HL-60 (cell line): ENCODE results near the gene GZMM.

Source experiments
- CTCF ChIP-seq: IDR thresholded peaks from one replicate; pipeline ENCODE4 v1.5.1; 2011; ENCODE audit warnings: low read length, control low read depth, inconsistent platforms; ENCODE audit not compliant: insufficient read depth
- GABPA ChIP-seq: IDR thresholded peaks from 2 replicates; pipeline ENCODE4 v1.6.1; 2012; ENCODE audit warnings: low read depth
- POLR2AphosphoS5 ChIP-seq: IDR thresholded peaks from 2 replicates; pipeline ENCODE4 v1.6.1; 2012; ENCODE audit warnings: low read depth

DNA sequence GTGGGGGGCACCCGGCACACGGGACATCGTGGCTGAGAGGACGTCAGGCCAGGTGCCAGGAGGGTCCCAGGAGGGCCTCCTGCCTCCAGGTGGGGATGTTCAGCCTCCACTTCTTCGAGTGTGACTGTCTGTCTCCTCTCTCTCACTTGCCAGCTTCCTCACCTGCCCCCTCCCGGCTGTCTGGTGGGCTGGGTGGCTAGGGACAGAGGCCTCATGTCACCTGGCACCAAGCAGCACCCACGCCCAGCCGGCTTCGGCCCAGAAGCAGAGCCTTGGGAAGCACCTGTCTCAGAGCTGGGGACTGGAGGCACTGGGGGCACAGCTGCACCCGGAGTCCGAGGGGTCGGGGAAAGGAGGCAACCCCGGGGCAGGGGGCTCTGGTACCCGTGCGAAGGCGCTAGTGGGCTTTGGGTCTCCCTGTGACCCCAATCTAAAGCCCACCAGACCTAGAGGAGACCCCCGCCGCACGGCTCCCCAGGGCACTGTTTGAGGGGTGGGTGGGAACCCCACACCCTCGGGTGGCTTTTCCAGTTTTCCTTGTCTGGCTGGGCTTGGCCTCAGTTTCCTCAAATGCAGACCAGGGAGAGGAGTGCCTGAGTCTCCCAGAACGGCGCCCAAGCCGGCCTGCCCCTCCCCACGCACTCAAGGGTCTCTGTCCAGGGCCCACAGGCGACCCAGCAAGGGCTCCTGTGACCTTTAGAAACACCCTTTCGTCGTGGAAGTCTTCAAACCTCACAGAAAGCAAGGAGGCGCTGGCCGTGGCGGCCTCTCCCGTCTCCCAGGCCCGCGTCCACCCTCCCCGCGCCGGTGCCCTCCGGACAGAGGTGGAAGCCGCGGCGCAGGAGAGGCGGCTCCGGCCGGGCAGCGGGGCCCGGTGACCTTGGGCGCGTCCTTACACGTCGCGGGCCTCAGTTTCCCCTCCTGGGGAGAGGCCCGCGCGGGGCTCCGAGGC lies 45.2 kb downstream of the GZMM start:
- TF ChIP-seq CTCF: no peak
- no peak for TF ChIP-seq GABPA
- TF ChIP-seq POLR2AphosphoS5: no peak
